ACC112 (cell line): ENCODE results near the gene PREX1.

Experiments
- H2AFZ ChIP-seq: fragments of 200-600 bp; sonication (generic); one replicate; pipeline ENCODE4 v1.6.0; 2017; ENCODE audit warnings: antibody characterized with exemption, low read length; ENCODE audit not compliant: unreplicated experiment
- H3K27ac ChIP-seq: fragments of 200-600 bp; sonication (generic); 2 replicates; pipeline ENCODE4 v1.5.1; 2014; ENCODE audit warnings: low read depth, mild to moderate bottlenecking, antibody characterized with exemption, low read length, moderate library complexity
- H3K27me3 ChIP-seq: fragments of 200-600 bp; sonication (generic); 2 replicates; pipeline ENCODE4 v1.6.1; 2014; ENCODE audit warnings: mild to moderate bottlenecking, antibody characterized with exemption, low read length, moderate library complexity, mixed read lengths; ENCODE audit not compliant: insufficient read depth
- H3K36me3 ChIP-seq: fragments of 200-600 bp; sonication (generic); 2 replicates; pipeline ENCODE4 v1.6.1; 2016; ENCODE audit warnings: mild to moderate bottlenecking, antibody characterized with exemption, low read length, moderate library complexity, mixed read lengths; ENCODE audit not compliant: insufficient read depth
- H3K4me1 ChIP-seq: fragments of 200-600 bp; sonication (generic); one replicate; pipeline ENCODE4 v1.6.1; 2016; ENCODE audit warnings: low read length, mixed read lengths; ENCODE audit not compliant: insufficient read depth, unreplicated experiment, control insufficient read depth
- H3K4me3 ChIP-seq: fragments of 200-600 bp; sonication (generic); 2 replicates; pipeline ENCODE4 v1.5.1; 2014; ENCODE audit warnings: mild to moderate bottlenecking, low read depth, low read length
- H3K79me2 ChIP-seq: fragments of 200-600 bp; sonication (generic); one replicate; pipeline ENCODE4 v1.6.0; 2016; ENCODE audit warnings: low read length; ENCODE audit not compliant: control insufficient read depth, unreplicated experiment, insufficient read depth

PREX1 gene

GRCh38 chr20:48618631-48619030 is 209.2 kb downstream of the PREX1 start:
- Histone ChIP-seq H3K79me2 (no peaks in the 10 kb centered on the region), H3K4me3 (no peak overlapping the region), H3K36me3 (no peaks in the 10 kb centered on the region), H3K27me3 (peaks cover 5% of the 10 kb centered on the region), H2AFZ (no peak overlapping the region), H3K4me1 (peaks cover 8% of the 10 kb centered on the region), H3K27ac (no peak overlapping the region)

GRCh38 chr20:48618052-48618451 is 209.7 kb downstream of the PREX1 start:
- Histone ChIP-seq H3K4me1 (peaks cover 8% of the 10 kb centered on the region), H3K27ac (no peak overlapping the region), H3K36me3 (no peaks in the 10 kb centered on the region), H3K79me2 (no peaks in the 10 kb centered on the region), H2AFZ (no peak overlapping the region), H3K27me3 (peaks cover 7% of the 10 kb centered on the region), H3K4me3 (no peak overlapping the region)

GRCh38 chr20:48617481-48617880 is 210.3 kb downstream of the PREX1 start:
- H3K79me2 ChIP-seq, result no peaks in the 10 kb centered on the region
- no peak overlapping the region for H3K4me3 ChIP-seq
- H3K36me3 ChIP-seq, result no peaks in the 10 kb centered on the region
- H3K27ac ChIP-seq, result no peak overlapping the region
- H3K4me1 ChIP-seq, result peaks cover 8% of the 10 kb centered on the region
- H3K27me3 ChIP-seq, result peaks cover 13% of the 10 kb centered on the region
- H2AFZ ChIP-seq, result no peak overlapping the region

- H3K79me2 ChIP-seq, result no peaks in the 10 kb centered on the region
- H3K27ac ChIP-seq, result no peak overlapping the region
- no peaks in the 10 kb centered on the region for H3K36me3 ChIP-seq
- H2AFZ ChIP-seq, result no peak overlapping the region
- H3K4me1 ChIP-seq, result peaks cover 5% of the 10 kb centered on the region
- H3K27me3 ChIP-seq, result peaks cover 23% of the 10 kb centered on the region
- H3K4me3 ChIP-seq, result no peak overlapping the region
These were observed 211.3 kb downstream of the PREX1 start for GRCh38 chr20:48616481-48616880.

- H3K27me3 ChIP-seq, result peaks cover 29% of the 10 kb centered on the region
These were observed 211.9 kb downstream of the PREX1 start for GRCh38 chr20:48615871-48616270.

GRCh38 chr20:48614593-48615274 is 213.1 kb downstream of the PREX1 start:
- H3K27ac ChIP-seq, result no peak overlapping the region
- H3K4me1 ChIP-seq, result no peaks in the 10 kb centered on the region
- no peaks in the 10 kb centered on the region for H3K79me2 ChIP-seq
- no peak overlapping the region for H3K4me3 ChIP-seq
- no peaks in the 10 kb centered on the region for H3K36me3 ChIP-seq
- H2AFZ ChIP-seq, result no peak overlapping the region
- H3K27me3 ChIP-seq, result peaks cover 38% of the 10 kb centered on the region

More at GRCh38 chr20:48615871-48616270, 211.9 kb downstream of the PREX1 start:
- Histone ChIP-seq H3K79me2 (no peaks in the 10 kb centered on the region), H3K36me3 (no peaks in the 10 kb centered on the region), H2AFZ (no peak overlapping the region), H3K4me1 (no peaks in the 10 kb centered on the region), H3K4me3 (no peak overlapping the region), H3K27ac (no peak overlapping the region)

GRCh38 chr20:48613926-48614325 is 213.9 kb downstream of the PREX1 start:
- H3K27me3 ChIP-seq, result peaks cover 46% of the 10 kb centered on the region
- no peak overlapping the region for H3K27ac ChIP-seq
- no peaks in the 10 kb centered on the region for H3K36me3 ChIP-seq
- H3K4me3 ChIP-seq, result no peak overlapping the region
- H3K79me2 ChIP-seq, result no peaks in the 10 kb centered on the region
- H2AFZ ChIP-seq, result no peak overlapping the region
- H3K4me1 ChIP-seq, result no peaks in the 10 kb centered on the region

- Histone ChIP-seq H3K79me2 (no peaks in the 10 kb centered on the region), H2AFZ (no peak overlapping the region), H3K4me1 (no peaks in the 10 kb centered on the region), H3K27ac (no peak overlapping the region), H3K27me3 (peaks cover 62% of the 10 kb centered on the region), H3K36me3 (no peaks in the 10 kb centered on the region), H3K4me3 (no peak overlapping the region)
These were observed 215.5 kb downstream of the PREX1 start for GRCh38 chr20:48612335-48612734.

- Histone ChIP-seq H2AFZ (no peak overlapping the region), H3K4me1 (no peaks in the 10 kb centered on the region), H3K36me3 (no peaks in the 10 kb centered on the region), H3K27me3 (peaks cover 70% of the 10 kb centered on the region), H3K27ac (no peak overlapping the region), H3K4me3 (no peak overlapping the region), H3K79me2 (no peaks in the 10 kb centered on the region)
These were observed 216.8 kb downstream of the PREX1 start for GRCh38 chr20:48610996-48611395.

GRCh38 chr20:48609491-48609978 is 218.3 kb downstream of the PREX1 start:
- Histone ChIP-seq H3K4me1 (no peaks in the 10 kb centered on the region), H3K27me3 (peaks cover 81% of the 10 kb centered on the region), H3K27ac (no peak overlapping the region), H3K36me3 (no peaks in the 10 kb centered on the region), H3K4me3 (no peak overlapping the region), H2AFZ (no peak overlapping the region), H3K79me2 (no peaks in the 10 kb centered on the region)

GRCh38 chr20:48608756-48609155 is 219.0 kb downstream of the PREX1 start:
- Histone ChIP-seq H3K36me3 (no peaks in the 10 kb centered on the region), H3K27me3 (peaks cover 85% of the 10 kb centered on the region), H3K4me3 (no peak overlapping the region), H3K27ac (no peak overlapping the region), H3K4me1 (no peaks in the 10 kb centered on the region), H3K79me2 (no peaks in the 10 kb centered on the region), H2AFZ (no peak overlapping the region)
